IPS-18c (cell line): ENCODE data around the gene PLEKHA5.

Source experiments
- H3K4me3 ChIP-seq: 2 replicates; pipeline ENCODE4 v1.7.0; 2013; ENCODE audit warnings: low read depth, mild to moderate bottlenecking, low read length, moderate library complexity; ENCODE audit not compliant: insufficient read depth
- H3K9me3 ChIP-seq: one replicate; pipeline ENCODE4 v1.6.1; 2013; ENCODE audit warnings: mild to moderate bottlenecking, low read length, moderate library complexity; ENCODE audit not compliant: control insufficient read depth, insufficient read depth

The PLEKHA5 gene

GRCh38 chr12:19121449-19122018, 8.0 kb upstream of the PLEKHA5 start:
- no peak overlapping the region for H3K4me3 ChIP-seq
- peaks cover 4% of the 10 kb centered on the region for H3K9me3 ChIP-seq

DNA sequence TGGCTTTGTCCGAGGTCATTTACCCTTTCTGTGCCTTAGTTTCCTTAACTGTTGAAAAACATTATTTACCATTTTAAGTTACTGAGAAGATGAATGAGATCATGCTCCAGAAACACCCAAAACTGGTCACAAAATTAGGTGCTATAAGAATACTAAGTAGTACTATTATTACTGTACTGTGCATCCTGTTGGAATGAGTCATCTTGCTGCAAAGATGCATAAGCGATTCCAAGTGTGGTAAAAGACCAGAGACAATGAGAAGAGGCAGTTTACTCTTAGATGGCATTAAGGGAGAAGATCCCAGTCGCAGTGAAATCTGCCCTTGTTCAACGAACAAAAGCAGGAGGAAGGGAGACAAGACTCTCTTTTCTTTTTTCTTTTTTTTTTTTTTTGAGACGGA, 4.2 kb upstream of the PLEKHA5 start:
- H3K4me3 ChIP-seq: no peak overlapping the region
- peaks cover 4% of the 10 kb centered on the region for H3K9me3 ChIP-seq

- H3K4me3 ChIP-seq: no peak overlapping the region
- H3K9me3 ChIP-seq: peaks cover 4% of the 10 kb centered on the region
Measured at GRCh38 chr12:19127270-19127669, 2.3 kb upstream of the PLEKHA5 start.

- no peak overlapping the region for H3K4me3 ChIP-seq
Measured at GRCh38 chr12:19128485-19128884, 1.0 kb upstream of the PLEKHA5 start.

DNA sequence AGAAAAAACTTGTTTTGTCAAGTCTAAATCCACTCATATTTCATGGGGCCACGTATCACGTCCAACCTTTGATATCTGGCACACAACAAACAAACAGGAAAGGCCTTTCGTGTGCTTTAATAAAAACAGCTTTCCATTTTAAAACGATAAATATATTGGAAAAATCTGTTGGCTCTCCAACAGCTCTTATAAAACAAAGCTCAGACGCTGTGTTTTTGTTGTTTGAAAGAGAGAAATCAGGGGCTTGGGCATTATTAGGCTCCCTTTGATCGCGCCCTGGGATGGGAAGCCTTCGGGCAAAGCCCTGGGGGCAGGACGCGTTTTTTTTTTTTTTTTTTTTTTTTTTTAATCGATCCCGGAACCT, 429 bp upstream of the PLEKHA5 start:
- H3K4me3 ChIP-seq: peak overlapping the region; percentile 21; the same call in 1 of the 2 replicates

More at GRCh38 chr12:19128485-19128884, 1.0 kb upstream of the PLEKHA5 start:
- H3K9me3 ChIP-seq: peaks cover 4% of the 10 kb centered on the region

DNA sequence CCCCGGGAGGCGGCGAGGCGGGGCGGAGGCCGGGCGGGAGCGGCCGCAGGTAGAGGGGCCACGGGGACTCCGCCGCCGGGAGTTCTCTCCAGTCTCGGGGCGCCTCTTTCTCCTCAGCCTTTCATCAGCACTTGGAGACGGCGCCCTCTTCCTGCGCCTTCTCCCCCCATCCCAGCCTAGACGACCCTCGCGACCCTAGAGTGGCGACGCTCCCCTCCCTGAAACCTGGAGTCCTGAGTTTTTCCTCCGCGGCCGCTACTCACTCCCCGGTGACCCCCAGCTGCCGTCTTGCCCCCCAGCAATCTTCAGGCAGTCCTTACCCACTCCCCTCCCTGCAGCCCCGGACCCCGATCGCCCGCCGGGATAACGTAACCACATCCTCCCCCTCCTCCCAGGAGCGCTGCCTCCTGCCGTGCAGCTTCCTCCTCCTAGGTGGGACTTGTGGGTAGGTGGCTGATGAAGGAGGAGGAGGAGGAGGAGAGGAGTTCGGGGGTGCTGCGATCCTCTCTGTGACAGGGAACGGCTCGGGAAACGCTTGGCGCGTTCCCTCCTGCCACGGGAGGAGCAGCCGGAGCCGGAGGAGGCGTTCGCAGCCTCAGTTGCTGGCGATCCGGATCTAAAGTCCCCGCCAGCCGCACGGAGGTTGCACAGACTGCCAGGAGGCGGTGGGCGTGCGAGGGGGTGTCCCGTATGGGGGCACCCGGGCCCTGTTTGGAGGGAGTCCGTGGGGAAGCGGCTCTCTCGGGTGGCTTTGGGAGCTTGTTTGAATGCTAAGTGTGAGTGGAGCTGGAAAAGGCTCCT, 891 bp downstream of the PLEKHA5 start:
- Histone ChIP-seq H3K4me3 (peak overlapping the region; percentile 89), H3K9me3 (peaks cover 4% of the 10 kb centered on the region)

More for the DNA sequence above, 429 bp upstream of the PLEKHA5 start:
- peaks cover 4% of the 10 kb centered on the region for H3K9me3 ChIP-seq

- H3K9me3 ChIP-seq: peaks cover 4% of the 10 kb centered on the region
- H3K4me3 ChIP-seq: peak overlapping the region; percentile 89
Measured at GRCh38 chr12:19131025-19131444, 1.5 kb downstream of the PLEKHA5 start.

GRCh38 chr12:19138551-19138950, 9.0 kb downstream of the PLEKHA5 start:
- H3K9me3 ChIP-seq: no peaks in the 10 kb centered on the region
- H3K4me3 ChIP-seq: no peak overlapping the region

- Histone ChIP-seq H3K4me3 (no peak overlapping the region), H3K9me3 (no peaks in the 10 kb centered on the region)
Measured at GRCh38 chr12:19138956-19139355, 9.4 kb downstream of the PLEKHA5 start.

- no peaks in the 10 kb centered on the region for H3K9me3 ChIP-seq
- H3K4me3 ChIP-seq: no peak overlapping the region
Measured at GRCh38 chr12:19139615-19140194, 10.2 kb downstream of the PLEKHA5 start.

DNA sequence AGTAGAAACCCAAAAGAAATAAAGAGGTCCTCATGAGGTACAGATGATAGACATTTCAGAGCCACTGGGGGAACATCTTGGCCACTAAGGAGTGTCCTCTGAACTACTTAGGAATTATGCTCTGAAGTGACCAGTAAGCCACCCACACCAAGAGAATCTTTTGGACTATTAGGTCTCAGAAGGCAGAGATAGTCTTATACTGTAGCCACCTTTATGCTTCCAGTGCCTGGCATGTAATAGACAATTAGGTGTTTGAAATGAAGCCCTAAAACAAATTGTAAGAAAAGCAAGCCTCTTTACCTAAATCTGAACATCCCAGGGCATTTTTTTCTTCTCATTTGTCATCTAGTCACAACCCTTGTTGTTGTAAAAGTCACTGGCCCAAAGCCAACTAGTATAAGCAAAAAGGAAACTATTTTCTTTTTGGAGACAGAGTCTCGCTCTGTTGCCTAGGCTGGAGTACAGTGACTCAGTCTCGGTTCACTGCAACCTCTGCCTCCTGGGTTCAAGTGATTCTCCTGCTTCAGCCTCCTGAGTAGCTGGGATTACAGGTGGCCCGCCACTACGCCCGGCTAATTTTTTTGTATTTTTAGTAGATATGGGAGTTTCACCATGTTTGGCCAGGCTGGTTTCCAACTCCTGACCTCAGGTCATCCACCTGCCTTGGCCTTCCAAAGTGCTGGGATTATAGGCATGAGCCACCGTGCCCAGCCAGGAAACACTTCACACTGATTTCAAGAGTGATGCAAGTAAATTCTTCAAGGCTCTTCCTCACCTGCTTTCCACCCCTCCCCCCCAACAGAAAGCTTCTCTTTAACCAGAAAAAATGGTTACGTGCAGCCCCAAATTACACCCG, 11.1 kb downstream of the PLEKHA5 start:
- Histone ChIP-seq H3K9me3 (no peaks in the 10 kb centered on the region), H3K4me3 (no peak overlapping the region)

GRCh38 chr12:19142499-19142898, 13.0 kb downstream of the PLEKHA5 start:
- Histone ChIP-seq H3K9me3 (no peaks in the 10 kb centered on the region), H3K4me3 (no peak overlapping the region)

GRCh38 chr12:19144287-19144686, 14.8 kb downstream of the PLEKHA5 start:
- no peaks in the 10 kb centered on the region for H3K9me3 ChIP-seq
- H3K4me3 ChIP-seq: no peak overlapping the region

- H3K4me3 ChIP-seq: no peak overlapping the region
- H3K9me3 ChIP-seq: no peaks in the 10 kb centered on the region
Measured at GRCh38 chr12:19144985-19145384, 15.5 kb downstream of the PLEKHA5 start.

GRCh38 chr12:19148860-19149259, 19.3 kb downstream of the PLEKHA5 start:
- no peak overlapping the region for H3K4me3 ChIP-seq

DNA sequence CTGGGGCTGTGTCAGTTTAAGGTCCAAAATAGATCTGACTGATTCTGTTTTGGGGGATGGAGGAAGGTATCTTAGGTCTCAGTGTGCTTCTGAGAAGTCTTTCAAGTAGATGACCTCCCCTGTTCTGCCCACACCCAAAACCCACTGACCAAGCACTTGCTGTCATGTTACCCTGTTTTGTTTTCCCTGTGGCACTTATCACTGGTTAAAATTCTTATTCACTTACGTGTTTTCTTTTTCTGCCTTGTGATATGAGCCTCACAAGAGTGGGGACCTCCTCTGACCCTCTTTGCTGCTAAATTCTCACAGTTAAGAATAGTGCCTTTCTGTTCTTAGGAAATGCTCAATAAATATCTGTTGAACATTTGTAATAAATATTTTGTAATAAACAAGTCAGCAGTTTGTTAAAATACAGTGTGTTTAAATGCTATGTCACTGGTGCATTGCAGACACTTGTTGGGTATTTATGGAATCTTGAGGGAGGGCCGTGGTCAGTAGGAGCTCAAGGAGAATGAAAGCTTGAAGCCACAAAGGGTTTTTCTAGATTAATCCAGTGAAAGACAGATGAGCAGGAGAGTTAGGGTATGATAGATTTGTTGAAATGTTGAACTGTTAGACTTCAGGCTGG, 20.9 kb downstream of the PLEKHA5 start:
- Histone ChIP-seq H3K4me3 (no peak overlapping the region), H3K9me3 (no peaks in the 10 kb centered on the region)

More at GRCh38 chr12:19148860-19149259, 19.3 kb downstream of the PLEKHA5 start:
- H3K9me3 ChIP-seq: no peaks in the 10 kb centered on the region

DNA sequence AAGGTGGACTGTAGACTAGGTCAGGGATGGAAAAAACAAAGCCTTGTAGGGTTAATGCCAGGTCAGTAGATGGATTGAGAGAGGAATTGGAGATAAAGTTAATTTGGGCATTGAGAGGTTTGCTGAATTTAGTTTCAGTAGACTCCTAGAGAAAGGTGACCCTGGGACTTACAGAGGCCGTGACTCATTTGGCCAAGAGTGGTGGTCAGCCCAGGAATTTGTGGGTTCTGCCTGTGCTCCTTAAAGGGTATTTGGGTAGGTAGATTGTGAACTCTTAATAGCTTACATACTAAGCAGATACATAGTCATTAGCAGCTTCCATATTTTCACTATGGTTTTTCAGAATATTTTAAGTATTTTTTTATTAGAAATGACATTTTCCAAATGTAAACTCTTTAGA, 21.8 kb downstream of the PLEKHA5 start:
- Histone ChIP-seq H3K9me3 (no peaks in the 10 kb centered on the region), H3K4me3 (no peak overlapping the region)
